Suprapubic skin (tissue), 4 donors: Measurements from ENCODE around the gene FAM241B. TPM values are rescaled to one million over a fixed set of nuclear protein-coding genes. Genes with fewer than 3 reads are reported as not detected.

Source experiments
- DNase-seq, 2 donors: peaks; one replicate each; pipeline ENCODE4 v3.0.0-alpha.2; 2019; ENCODE audit warnings: low spot score in 2 of 2
- H3K27ac ChIP-seq: fragments of 200-600 bp; sonication (generic); one replicate; pipeline ENCODE4 v1.5.1; 2019
- H3K27me3 ChIP-seq: fragments of 200-600 bp; sonication (generic); one replicate; pipeline ENCODE4 v1.5.1; 2019
- H3K36me3 ChIP-seq: fragments of 200-600 bp; sonication (generic); one replicate; pipeline ENCODE4 v1.5.1; 2019
- H3K4me1 ChIP-seq: fragments of 200-600 bp; sonication (generic); one replicate; pipeline ENCODE4 v1.5.1; 2019
- H3K4me3 ChIP-seq: fragments of 200-600 bp; sonication (generic); one replicate; pipeline ENCODE4 v1.5.1; 2019; ENCODE audit warnings: mild to moderate bottlenecking
- H3K9me3 ChIP-seq: fragments of 200-600 bp; sonication (generic); one replicate; pipeline ENCODE4 v1.5.1; 2019
- EP300 ChIP-seq: sonication (generic); formaldehyde crosslinking; IDR thresholded peaks from one replicate; pipeline ENCODE4 v1.6.1; 2017; ENCODE audit warnings: antibody characterized with exemption
- POLR2A ChIP-seq, 2 donors: fragments of 450-650 bp; IDR thresholded peaks; one replicate each; pipeline ENCODE4 v1.6.1; 2017; ENCODE audit warnings: antibody characterized with exemption in 2 of 2, mild to moderate bottlenecking in 2 of 2, moderate library complexity in 2 of 2
- POLR2AphosphoS5 ChIP-seq, 3 donors: sonication (generic); formaldehyde crosslinking; IDR thresholded peaks; one replicate each; pipeline ENCODE4 v1.6.1; 2017; ENCODE audit warnings: antibody characterized with exemption in 3 of 3
- WGBS: methylation state at CpG from one replicate; pipeline ENCODE4 v1.1.5; 2018; 5-methylcytosine and 5-hydroxymethylcytosine counted together
- total RNA-seq, 4 donors: library from RNA; depleted of rRNA; stranded (reverse); fragments of >200 nt; gene quantifications; one replicate each; pipeline ENCODE4 v1.1.0, GENCODE V29; 2016
- TF ChIP-seq, protein P1 (sequence below), 2 donors: fragments of 200-600 bp in 1 of 2; fragments of 450-650 bp in 1 of 2; sonication (generic) in 1 of 2; IDR thresholded peaks; one replicate each; pipeline ENCODE4 v1.5.1; 2016 to 2019; ENCODE audit warnings: antibody characterized with exemption in 2 of 2, mild to moderate bottlenecking in 1 of 2, moderate library complexity in 1 of 2

The FAM241B gene
- total RNA-seq, 4 donors from 2014 or later = 0.49 to 4.3 (median 2.5) TPM

DNA sequence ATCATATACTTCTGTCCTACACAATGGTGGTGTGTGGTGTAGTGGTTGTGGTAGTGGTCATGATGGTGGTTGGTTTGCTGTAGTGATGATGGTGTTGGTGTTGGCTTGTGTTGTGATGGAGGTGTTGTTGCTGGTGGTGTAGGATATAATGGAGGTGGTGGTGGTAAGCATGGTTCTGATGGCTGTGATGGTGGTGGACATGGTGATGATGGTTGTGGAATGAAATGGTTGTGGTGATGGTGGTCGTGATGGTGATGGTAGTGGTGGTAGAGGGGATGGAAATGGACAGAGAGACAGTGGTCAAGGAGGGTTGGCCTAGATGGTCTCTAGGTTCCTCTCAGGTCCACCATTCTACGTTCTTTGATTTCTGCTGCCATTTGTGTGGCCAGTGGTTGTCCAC, 44.7 kb downstream of the FAM241B start:
- no peaks in the 10 kb centered on the region for H3K4me1 ChIP-seq
- no peaks in the 10 kb centered on the region for H3K36me3 ChIP-seq
- DNase-seq = no peak
- no peak overlapping the region for H3K27ac ChIP-seq
- H3K4me3 ChIP-seq = no peak overlapping the region
- WGBS = 81% methylated on average over 2 of the region's 2 CpGs
- TF ChIP-seq POLR2A (IDR thresholded peaks at IDR 0.05) (no peak), EP300 (no peak), POLR2AphosphoS5 (IDR thresholded peaks at IDR 0.05) (no peak)
- TF ChIP-seq, protein P1, sequence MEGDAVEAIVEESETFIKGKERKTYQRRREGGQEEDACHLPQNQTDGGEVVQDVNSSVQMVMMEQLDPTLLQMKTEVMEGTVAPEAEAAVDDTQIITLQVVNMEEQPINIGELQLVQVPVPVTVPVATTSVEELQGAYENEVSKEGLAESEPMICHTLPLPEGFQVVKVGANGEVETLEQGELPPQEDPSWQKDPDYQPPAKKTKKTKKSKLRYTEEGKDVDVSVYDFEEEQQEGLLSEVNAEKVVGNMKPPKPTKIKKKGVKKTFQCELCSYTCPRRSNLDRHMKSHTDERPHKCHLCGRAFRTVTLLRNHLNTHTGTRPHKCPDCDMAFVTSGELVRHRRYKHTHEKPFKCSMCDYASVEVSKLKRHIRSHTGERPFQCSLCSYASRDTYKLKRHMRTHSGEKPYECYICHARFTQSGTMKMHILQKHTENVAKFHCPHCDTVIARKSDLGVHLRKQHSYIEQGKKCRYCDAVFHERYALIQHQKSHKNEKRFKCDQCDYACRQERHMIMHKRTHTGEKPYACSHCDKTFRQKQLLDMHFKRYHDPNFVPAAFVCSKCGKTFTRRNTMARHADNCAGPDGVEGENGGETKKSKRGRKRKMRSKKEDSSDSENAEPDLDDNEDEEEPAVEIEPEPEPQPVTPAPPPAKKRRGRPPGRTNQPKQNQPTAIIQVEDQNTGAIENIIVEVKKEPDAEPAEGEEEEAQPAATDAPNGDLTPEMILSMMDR (IDR thresholded peaks at IDR 0.05) = no peak
- no peaks in the 10 kb centered on the region for H3K9me3 ChIP-seq
- peaks cover 39% of the 10 kb centered on the region for H3K27me3 ChIP-seq

DNA sequence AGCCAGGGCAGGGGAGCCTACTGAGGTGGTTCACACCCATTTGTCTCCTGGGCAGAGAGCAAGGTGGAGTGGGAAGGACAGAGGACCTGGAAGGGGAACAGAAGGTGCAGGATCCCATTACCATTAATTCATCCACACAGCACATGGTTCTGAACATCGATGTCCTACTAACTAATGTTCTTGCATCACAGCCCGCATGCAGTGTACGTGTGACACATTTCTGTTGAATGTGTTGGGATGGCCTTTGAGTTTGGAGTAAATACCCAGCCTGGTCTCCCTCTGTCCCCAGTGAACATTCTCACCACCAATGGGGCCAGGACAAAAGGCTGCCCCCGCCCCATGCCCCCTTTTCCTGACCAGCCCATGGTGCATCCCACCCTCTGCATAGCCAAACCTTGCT, 46.3 kb downstream of the FAM241B start:
- Histone ChIP-seq H3K27ac (no peak overlapping the region), H3K27me3 (peaks cover 36% of the 10 kb centered on the region), H3K4me3 (no peak overlapping the region), H3K36me3 (no peaks in the 10 kb centered on the region), H3K4me1 (no peaks in the 10 kb centered on the region), H3K9me3 (no peaks in the 10 kb centered on the region)
- DNase-seq = no peak
- TF ChIP-seq POLR2A (IDR thresholded peaks at IDR 0.05) = no peak
- TF ChIP-seq, protein P1 (IDR thresholded peaks at IDR 0.05) = no peak
- no peak for TF ChIP-seq POLR2AphosphoS5 (IDR thresholded peaks at IDR 0.05)
- no peak for TF ChIP-seq EP300
- 65% methylated on average over 4 of the region's 4 CpGs for WGBS

DNA sequence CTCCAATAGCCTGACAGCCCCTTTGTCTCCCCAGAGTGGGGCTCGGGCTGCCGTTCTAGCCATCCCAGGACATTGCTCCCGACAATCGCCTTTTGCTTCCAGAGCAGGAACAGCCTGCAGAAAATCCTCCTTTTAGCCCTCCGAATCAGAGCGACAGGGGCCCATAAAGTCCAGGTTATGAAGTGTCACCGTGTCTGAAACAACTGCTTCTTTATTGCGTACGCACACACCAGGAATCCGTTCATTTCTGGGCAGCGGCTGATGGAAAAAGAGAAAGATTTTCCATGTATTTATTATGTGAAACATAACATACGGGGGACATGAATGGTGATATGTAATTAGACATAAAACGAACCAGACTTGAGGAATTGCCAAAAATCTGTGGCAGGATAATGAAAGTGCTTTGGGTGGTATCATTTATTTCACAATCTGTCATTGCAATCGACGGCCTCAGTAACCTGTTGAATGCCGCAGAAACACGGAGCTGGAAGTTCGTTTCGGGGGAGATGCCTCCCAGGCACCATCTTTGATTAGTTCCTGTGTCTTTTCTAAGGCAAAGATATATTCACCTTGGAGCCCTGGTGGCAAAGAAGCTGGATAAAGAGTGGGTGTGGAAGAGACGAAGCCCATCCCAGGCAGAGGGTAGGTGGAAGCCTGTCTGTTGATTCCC, 48.1 kb downstream of the FAM241B start:
- no peaks in the 10 kb centered on the region for H3K36me3 ChIP-seq
- H3K4me1 ChIP-seq = no peaks in the 10 kb centered on the region
- no peaks in the 10 kb centered on the region for H3K9me3 ChIP-seq
- no peak overlapping the region for H3K4me3 ChIP-seq
- no peak for DNase-seq
- WGBS = 42% methylated on average over 20 of the region's 20 CpGs
- TF ChIP-seq POLR2AphosphoS5 (IDR thresholded peaks at IDR 0.05) (no peak), POLR2A (IDR thresholded peaks at IDR 0.05) (no peak), EP300 (no peak)
- TF ChIP-seq, protein P1 (IDR thresholded peaks at IDR 0.05) = no peak
- no peak overlapping the region for H3K27ac ChIP-seq
- H3K27me3 ChIP-seq = peaks cover 36% of the 10 kb centered on the region

DNA sequence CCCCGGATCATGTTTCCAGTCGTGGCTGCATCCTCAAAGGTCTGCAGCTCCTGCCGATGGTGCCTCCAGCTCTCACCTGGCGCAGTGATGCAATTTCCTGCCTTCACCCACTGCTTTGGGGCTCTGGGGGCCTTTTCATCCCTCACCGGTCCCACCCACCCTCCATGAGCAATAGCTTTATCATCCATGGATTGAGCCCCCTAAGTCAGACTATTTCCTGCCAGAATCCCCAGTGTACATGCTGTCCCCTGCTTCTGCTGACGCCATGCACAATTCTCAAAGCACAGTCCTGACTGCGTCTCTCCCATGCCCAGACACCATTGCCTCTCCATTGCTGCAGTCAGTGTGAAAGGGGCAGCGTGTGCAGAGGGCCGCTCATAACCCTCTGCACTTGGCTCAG, 49.7 kb downstream of the FAM241B start:
- Histone ChIP-seq H3K4me3 (no peak overlapping the region), H3K4me1 (peaks cover 15% of the 10 kb centered on the region), H3K27me3 (peaks cover 36% of the 10 kb centered on the region), H3K9me3 (no peaks in the 10 kb centered on the region), H3K27ac (no peak overlapping the region), H3K36me3 (no peaks in the 10 kb centered on the region)
- TF ChIP-seq POLR2A (IDR thresholded peaks at IDR 0.05) (no peak), POLR2AphosphoS5 (IDR thresholded peaks at IDR 0.05) (no peak), EP300 (no peak)
- TF ChIP-seq, protein P1 (IDR thresholded peaks at IDR 0.05) = no peak
- no peak for DNase-seq
- WGBS = 68% methylated on average over 9 of the region's 9 CpGs

DNA sequence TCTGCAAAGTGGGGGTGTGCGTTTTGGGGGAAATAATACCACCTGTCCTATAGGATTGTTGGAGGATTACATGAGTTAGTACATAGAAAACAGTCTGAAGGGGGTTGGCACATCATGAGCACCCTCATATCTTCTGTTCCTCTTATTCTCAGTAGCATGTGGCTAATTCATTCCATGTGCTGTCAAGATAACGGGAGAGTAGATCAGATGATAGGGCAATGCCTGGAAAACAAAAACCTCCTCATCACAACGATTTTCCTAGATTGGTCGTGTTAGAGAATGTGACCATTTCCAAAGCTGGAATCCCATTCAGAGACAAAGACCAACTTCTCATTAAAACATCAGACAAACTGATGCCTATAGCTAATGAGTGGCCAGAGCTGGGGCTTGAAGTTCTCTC, 50.6 kb downstream of the FAM241B start:
- H3K4me1 ChIP-seq = peaks cover 24% of the 10 kb centered on the region
- H3K36me3 ChIP-seq = no peaks in the 10 kb centered on the region
- WGBS = 58% methylated on average over 4 of the region's 4 CpGs
- TF ChIP-seq, protein P1 (IDR thresholded peaks at IDR 0.05) = no peak
- TF ChIP-seq EP300 (no peak), POLR2AphosphoS5 (IDR thresholded peaks at IDR 0.05) (no peak), POLR2A (IDR thresholded peaks at IDR 0.05) (no peak)
- H3K27me3 ChIP-seq = peaks cover 30% of the 10 kb centered on the region
- DNase-seq = no peak
- no peak overlapping the region for H3K4me3 ChIP-seq
- no peak overlapping the region for H3K27ac ChIP-seq
- H3K9me3 ChIP-seq = no peaks in the 10 kb centered on the region
